Stimulated activated CD8-positive, alpha-beta memory T cell treated with anti-CD3 and anti-CD28 coated beads, Interleukin-2, amount 100 ng/mL, for 48 hours (primary cell): ENCODE data around the gene SACS.

Experiments used
- DNase-seq, 2 donors: peaks; one replicate each; pipeline ENCODE4 v3.0.0-alpha.2; 2020; ENCODE audit warnings: low read depth in 2 of 2

SACS gene

GRCh38 chr13:23367907-23368306 is 65.6 kb downstream of the SACS start:
- DNase-seq = no peak

GRCh38 chr13:23365652-23366051 is 67.8 kb downstream of the SACS start:
- DNase-seq = no peak

DNA sequence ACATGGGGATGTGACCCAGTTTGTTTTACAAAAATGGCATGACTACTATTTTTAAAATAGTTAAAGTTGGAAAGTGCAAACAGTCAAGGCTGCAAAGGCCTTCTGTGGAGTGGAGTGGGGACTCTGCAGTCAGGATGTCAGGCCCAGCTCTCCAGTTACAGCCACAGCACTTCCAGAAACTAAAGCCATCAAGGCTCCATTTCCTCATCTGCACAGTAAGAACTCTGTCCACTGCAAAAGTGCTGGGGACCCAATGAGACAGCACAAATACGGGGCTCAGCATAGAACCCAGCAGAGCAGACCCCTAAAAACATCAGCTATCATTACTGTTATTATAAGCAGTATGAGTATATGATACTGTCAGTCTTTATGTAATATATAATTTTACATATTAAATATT is 73.6 kb downstream of the SACS start:
- no peak for DNase-seq

DNA sequence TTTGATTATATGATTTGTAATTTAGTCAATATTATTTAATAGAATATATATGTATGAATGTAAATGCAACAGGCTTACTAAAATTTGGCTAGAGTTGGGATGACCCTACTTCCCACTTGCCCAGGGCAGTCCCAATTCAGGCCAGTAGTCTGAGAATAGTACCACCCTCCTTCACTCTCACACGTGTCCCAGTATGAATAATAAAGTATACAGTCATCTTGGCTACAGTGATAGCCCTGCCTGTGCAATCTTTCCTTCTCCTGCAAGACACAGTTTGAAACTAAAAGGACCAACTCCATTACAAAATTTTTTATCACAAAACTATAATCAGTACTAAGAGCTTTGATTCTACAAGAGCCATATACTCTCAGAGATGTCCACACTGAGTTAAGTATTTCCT is 76.2 kb downstream of the SACS start:
- DNase-seq = no peak

DNA sequence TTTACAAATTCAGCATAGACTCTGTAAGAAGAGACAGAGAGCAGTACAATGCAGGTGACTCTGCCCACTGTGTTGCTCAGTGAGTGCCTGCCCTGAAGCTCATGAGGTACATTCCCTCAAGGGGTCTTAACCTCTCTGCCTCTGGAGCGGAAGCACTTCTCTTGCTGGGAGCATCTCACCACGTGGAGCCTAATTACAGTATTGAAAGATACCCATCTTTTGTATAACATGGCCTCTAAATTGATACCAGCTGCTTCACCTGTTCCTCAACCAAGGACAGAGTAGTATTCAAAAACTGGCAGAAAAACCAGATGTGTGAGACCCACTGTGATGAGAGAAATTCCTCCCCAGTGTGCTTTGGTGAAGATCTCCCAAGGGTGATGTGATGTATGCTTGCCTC is 77.1 kb downstream of the SACS start:
- DNase-seq = no peak

- DNase-seq = no peak
These were observed 79.0 kb downstream of the SACS start for GRCh38 chr13:23354520-23354919.

- no peak for DNase-seq
These were observed 81.3 kb downstream of the SACS start for GRCh38 chr13:23352161-23352560.

DNA sequence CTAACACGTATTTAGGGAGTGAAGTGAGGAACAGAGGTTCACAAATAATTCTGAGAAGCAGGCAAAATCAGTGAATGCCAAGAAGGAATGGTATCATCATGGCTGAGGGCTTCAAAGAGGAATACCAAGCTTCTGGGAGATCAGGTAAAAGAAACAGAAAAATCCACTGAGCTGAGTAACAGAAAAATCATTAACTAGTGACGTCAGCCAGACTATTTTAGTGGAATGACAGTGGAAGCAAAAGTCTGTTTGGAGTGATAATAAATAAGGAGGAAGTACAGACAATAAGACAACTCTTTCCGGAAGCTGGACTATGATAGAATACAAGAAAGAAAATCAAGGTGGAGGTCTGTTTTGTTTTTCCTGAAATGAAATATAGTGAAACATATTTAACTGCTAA is 83.5 kb downstream of the SACS start:
- DNase-seq = no peak

DNA sequence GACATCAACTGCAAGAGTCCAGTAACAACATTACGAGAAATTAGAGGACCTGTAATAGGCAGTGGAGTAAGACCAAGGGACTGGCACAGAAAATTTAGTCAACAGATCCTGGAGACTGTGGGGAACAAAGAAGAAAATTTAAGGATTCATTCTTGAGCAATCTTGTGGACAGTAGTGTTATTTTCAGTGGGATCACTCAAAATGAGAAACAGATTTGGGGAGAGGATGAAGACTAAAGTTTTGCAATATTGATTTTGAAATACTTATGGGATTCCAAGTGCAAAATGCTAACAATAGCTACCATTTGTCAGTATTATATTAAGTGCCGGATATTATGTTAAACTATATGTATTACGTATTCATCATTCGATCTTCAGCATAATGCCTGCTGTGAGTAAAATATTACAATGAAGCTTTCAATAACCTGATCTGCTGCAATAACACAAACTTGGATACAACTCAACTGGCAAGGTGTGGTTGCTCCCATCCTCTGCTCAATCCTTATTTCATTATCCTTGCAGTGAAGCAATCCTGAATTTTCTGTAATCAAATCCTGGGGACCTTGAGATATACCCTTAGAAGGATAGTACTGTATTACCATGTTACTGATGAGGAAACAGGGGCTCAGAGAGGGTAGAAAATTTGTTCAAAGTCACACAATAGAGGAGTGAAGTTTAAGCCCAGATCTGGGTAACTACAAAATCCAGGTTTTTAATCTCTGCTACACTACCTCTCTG is 84.2 kb downstream of the SACS start:
- no peak for DNase-seq

DNA sequence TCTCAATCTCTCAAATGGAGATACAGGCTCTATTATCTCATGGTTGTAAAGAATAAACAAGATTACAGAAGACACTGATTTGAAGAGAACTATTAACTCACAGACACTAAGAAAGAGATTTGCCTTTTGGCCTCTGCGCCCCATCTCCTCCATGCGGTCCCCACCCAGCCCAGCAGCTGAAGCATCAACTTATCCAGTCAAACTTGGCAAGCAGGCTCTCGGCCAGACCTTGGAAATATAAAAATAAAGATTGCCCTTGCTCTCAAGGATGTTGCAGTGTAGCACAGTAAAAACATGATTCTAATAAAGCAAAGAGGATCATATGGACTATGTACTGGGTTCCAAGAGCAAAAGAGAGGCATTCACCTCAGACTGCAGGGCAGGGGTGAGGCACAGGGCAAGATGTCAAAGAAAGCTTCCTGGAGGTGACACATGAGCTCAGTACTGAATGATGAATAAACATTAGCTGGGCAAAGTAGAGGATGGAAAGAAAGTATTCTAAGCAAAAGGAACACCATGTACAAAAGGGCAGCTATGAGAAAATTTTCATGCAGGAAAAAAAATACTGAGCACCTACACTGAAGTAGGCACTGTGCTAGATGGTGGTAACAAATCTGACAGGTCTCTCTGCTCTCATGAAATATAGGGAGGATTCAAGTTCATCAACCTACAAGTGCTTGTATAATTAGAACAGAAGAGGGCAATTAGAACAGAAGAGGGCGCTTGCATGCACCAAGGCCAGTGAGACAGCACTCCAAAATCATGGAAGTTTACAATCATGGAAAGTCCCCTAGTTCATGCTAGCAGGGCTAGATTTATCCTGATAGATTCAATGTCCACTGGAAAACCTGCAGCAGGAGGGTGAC is 85.0 kb downstream of the SACS start:
- DNase-seq = no peak

DNA sequence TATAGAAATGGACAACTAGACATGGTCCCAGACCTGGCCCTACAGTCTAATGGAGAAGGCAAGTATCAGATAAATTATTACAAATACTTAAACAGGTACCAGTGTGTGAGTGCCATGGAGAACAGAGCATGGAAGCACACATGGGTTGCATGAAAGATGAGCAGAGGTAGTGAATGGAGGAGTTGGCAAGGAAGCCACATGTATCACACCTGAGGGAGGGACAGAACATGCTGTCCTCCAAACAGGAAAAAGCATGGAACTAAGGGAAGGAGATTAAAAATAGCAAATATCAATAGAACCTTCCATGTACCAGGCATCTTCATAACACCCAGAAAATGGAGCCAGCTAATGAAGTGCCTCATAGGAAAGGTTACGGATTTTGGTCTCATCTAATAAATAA is 85.9 kb downstream of the SACS start:
- DNase-seq = no peak

DNA sequence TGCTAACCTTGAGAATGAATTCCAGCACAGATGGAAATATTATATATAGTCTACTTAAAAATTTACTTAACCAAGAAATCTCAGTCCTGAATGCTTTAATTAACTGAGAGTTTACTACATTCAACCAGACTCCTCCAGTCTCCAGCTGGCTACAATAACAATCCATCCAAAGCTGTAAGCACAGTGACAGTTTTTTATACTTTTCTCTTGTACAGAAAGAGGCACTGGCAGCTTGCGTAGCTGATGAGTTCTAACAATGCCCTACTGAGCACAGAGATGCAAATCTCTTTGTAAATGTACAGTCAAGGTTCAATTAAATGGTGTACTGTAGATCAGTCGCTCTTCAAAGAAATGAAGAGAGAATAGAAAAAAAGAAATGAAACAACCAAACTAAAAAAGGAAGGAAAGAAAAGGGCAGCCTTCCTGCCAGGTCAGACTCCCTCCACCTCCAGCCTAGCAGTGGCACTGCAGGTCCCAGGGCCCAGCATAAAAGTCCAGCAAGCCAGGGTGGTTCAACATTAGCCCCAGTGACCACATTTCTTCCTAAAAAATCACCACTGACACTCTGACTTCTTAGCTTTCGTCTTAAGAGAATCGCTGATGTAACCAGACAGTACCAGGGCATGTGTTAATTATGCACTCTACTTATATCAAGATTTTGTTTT is 88.4 kb downstream of the SACS start:
- DNase-seq = no peak

DNA sequence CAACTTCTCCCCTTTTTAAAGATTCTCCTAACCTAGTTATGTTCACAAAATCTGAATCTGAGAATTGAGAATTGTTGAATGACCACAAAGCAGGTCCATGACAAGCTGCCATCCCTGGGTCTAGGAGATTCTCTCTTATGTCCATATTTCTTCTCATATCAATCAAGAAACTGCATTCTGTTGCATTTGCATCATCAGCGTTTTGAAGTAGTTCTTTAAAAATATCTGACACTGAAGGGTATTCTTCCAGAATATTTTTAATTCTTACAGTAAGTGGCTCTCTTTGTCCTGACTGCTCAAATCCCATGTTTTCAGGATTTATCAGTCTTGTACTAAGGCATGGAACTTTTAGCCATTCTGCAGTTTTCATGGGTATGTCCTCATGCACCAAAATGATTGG is 94.3 kb downstream of the SACS start:
- DNase-seq = no peak

GRCh38 chr13:23330356-23330755 is 103.1 kb downstream of the SACS start:
- no peak for DNase-seq

GRCh38 chr13:23325191-23325590 is 108.3 kb downstream of the SACS start:
- DNase-seq = no peak

GRCh38 chr13:23323946-23324709 is 109.4 kb downstream of the SACS start:
- DNase-seq = no peak

- no peak for DNase-seq
These were observed 110.9 kb downstream of the SACS start for GRCh38 chr13:23322353-23323336.

- no peak for DNase-seq
These were observed 111.8 kb downstream of the SACS start for GRCh38 chr13:23321535-23322241.

DNA sequence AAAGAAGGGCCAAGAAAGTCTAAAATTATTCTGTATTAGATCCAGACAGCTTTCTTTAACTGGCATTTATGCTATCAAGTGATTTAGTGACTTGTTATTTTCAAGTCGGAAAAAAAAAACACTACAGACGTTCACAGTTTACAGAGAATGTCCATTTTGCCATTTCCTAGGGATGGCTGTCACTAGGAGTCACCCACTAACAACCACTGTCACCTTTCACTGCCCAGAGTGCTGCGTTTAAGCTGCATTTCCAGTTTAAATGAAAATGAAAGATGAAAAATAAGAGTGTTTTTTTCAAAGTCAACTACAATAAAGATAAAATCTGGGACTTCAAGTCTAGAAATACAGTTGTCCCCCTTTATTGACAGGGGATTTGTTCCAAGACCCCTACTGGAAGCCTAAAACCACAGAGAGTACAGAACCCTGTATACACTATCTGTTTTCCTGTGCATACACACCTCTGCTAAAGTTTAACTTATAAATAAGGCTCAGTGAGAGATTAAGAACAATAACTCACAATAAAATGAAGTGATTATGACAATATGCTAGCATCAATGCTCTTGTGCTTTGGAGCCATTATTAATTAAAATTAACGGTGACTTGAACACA is 112.5 kb downstream of the SACS start:
- DNase-seq = no peak

DNA sequence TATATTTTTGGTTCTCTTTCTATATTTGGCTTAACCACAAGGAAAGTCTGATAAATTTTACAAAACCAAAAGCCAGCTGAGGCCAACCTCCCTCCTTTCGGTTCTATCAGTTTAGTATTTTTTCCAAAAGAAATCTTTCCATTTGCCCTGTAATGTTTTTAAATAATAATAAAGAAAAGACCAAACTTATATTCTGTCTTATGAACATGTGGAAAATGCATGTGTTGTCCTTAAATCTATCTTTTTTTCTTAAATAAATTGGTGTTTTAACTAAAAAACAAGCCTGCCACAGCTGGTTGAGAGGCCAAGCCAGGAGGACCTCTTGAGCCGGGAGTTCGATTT is 113.6 kb downstream of the SACS start:
- DNase-seq = no peak
